Measurements from ENCODE around the gene ZNF766.
A peak's percentile ranks its signal among the peaks of the same experiment; 100 is the strongest.
"Not testable (repeated sequence)": the region's sequence is repeated elsewhere in the genome, so short reads cannot be mapped to it uniquely, and the experiment has no call there.

ZNF766 gene

GRCh38 chr19:52286256-52286655 lies 16.9 kb downstream of the ZNF766 start:
- Histone ChIP-seq H3K4me1 (ENCODE audit: control insufficient read depth in 1 of 2, insufficient read depth in 2 of 2, low read length in 2 of 2) (no peaks in the 10 kb centered on the region), H3K27me3 (ENCODE audit: low read depth, low read length) (no peaks in the 10 kb centered on the region), H3K36me3 (ENCODE audit: control insufficient read depth in 1 of 2, insufficient read depth in 2 of 2, low read length in 2 of 2) (peaks cover 39 to 85% of the 10 kb centered on the region in 2 donors), H3K4me3 (ENCODE audit: low read depth in 1 of 2, low read length in 2 of 2) (no peak overlapping the region), H3K27ac (ENCODE audit: low read length) (no peak overlapping the region), H3K9me3 (ENCODE audit: control insufficient read depth in 1 of 2, low read length in 2 of 2) (peaks cover 0 to 5% of the 10 kb centered on the region in 2 donors)

GRCh38 chr19:52291781-52292180 lies 22.4 kb downstream of the ZNF766 start:
- Histone ChIP-seq H3K27me3 (ENCODE audit: low read depth, low read length) (no peaks in the 10 kb centered on the region), H3K4me3 (ENCODE audit: low read depth in 1 of 2, low read length in 2 of 2) (no peak overlapping the region), H3K27ac (ENCODE audit: low read length) (no peak overlapping the region), H3K9me3 (ENCODE audit: control insufficient read depth in 1 of 2, low read length in 2 of 2) (peaks cover 0 to 5% of the 10 kb centered on the region in 2 donors), H3K36me3 (ENCODE audit: control insufficient read depth in 1 of 2, insufficient read depth in 2 of 2, low read length in 2 of 2) (peaks cover 13 to 43% of the 10 kb centered on the region in 2 donors), H3K4me1 (ENCODE audit: control insufficient read depth in 1 of 2, insufficient read depth in 2 of 2, low read length in 2 of 2) (no peaks in the 10 kb centered on the region)

- not testable (repeated sequence) for H3K27ac ChIP-seq (ENCODE audit: low read length); H3K27me3 ChIP-seq (ENCODE audit: low read depth, low read length); H3K4me3 ChIP-seq (ENCODE audit: low read depth in 1 of 2, low read length in 2 of 2); H3K4me1 ChIP-seq (ENCODE audit: control insufficient read depth in 1 of 2, insufficient read depth in 2 of 2, low read length in 2 of 2); H3K9me3 ChIP-seq (ENCODE audit: control insufficient read depth in 1 of 2, low read length in 2 of 2)
- H3K36me3 ChIP-seq (ENCODE audit: control insufficient read depth in 1 of 2, insufficient read depth in 2 of 2, low read length in 2 of 2), result peaks cover 13 to 33% of the 10 kb centered on the region in 2 donors
Observed at GRCh38 chr19:52292946-52293345, 23.6 kb downstream of the ZNF766 start.

- peaks cover 0 to 6% of the 10 kb centered on the region in 2 donors for H3K4me1 ChIP-seq (ENCODE audit: control insufficient read depth in 1 of 2, insufficient read depth in 2 of 2, low read length in 2 of 2)
- no peak overlapping the region for H3K27ac ChIP-seq (ENCODE audit: low read length)
- peaks cover 12 to 27% of the 10 kb centered on the region in 2 donors for H3K36me3 ChIP-seq (ENCODE audit: control insufficient read depth in 1 of 2, insufficient read depth in 2 of 2, low read length in 2 of 2)
- H3K9me3 ChIP-seq (ENCODE audit: control insufficient read depth in 1 of 2, low read length in 2 of 2), result peaks cover 0 to 5% of the 10 kb centered on the region in 2 donors
- H3K27me3 ChIP-seq (ENCODE audit: low read depth, low read length), result no peaks in the 10 kb centered on the region
- H3K4me3 ChIP-seq (ENCODE audit: low read depth in 1 of 2, low read length in 2 of 2), result peak overlapping the region; percentile 71 to 77
Observed at GRCh38 chr19:52296400-52296772, 27.0 kb downstream of the ZNF766 start.

GRCh38 chr19:52296773-52297600 lies 27.6 kb downstream of the ZNF766 start, which contains the start of gene ZNF480:
ZNF480 (plus strand) TSS chr19:52297169; CDS start chr19:52300413, 3,244 bp downstream.
- peak within 1 kb of the TSS; percentile 79 to 91 for H3K4me3 ChIP-seq (ENCODE audit: low read depth in 1 of 2, low read length in 2 of 2)
- H3K4me1 ChIP-seq (ENCODE audit: control insufficient read depth in 1 of 2, insufficient read depth in 2 of 2, low read length in 2 of 2), result peaks cover 0 to 6% of the 10 kb centered on the region in 2 donors
- peak within 1 kb of the TSS; percentile 97 for H3K27ac ChIP-seq (ENCODE audit: low read length)
- peaks cover 17 to 32% of the 10 kb centered on the region in 2 donors for H3K36me3 ChIP-seq (ENCODE audit: control insufficient read depth in 1 of 2, insufficient read depth in 2 of 2, low read length in 2 of 2)
- H3K27me3 ChIP-seq (ENCODE audit: low read depth, low read length), result no peaks in the 10 kb centered on the region
- H3K9me3 ChIP-seq (ENCODE audit: control insufficient read depth in 1 of 2, low read length in 2 of 2), result peaks cover 0 to 5% of the 10 kb centered on the region in 2 donors

GRCh38 chr19:52297601-52298364 lies 28.4 kb downstream of the ZNF766 start:
- peaks cover 0 to 6% of the 10 kb centered on the region in 2 donors for H3K4me1 ChIP-seq (ENCODE audit: control insufficient read depth in 1 of 2, insufficient read depth in 2 of 2, low read length in 2 of 2)
- peak overlapping the region; percentile 97 for H3K27ac ChIP-seq (ENCODE audit: low read length)
- no peaks in the 10 kb centered on the region for H3K27me3 ChIP-seq (ENCODE audit: low read depth, low read length)

GRCh38 chr19:52307275-52307674 lies 37.9 kb downstream of the ZNF766 start:
- no peak overlapping the region for H3K27ac ChIP-seq (ENCODE audit: low read length)
- no peaks in the 10 kb centered on the region for H3K4me1 ChIP-seq (ENCODE audit: control insufficient read depth in 1 of 2, insufficient read depth in 2 of 2, low read length in 2 of 2)
- no peaks in the 10 kb centered on the region for H3K27me3 ChIP-seq (ENCODE audit: low read depth, low read length)
- peak overlapping the region; percentile 19 to 56 for H3K4me3 ChIP-seq (ENCODE audit: low read depth in 1 of 2, low read length in 2 of 2)
- H3K9me3 ChIP-seq (ENCODE audit: control insufficient read depth in 1 of 2, low read length in 2 of 2), result peaks cover 39 to 73% of the 10 kb centered on the region in 2 donors
- peaks cover 22 to 90% of the 10 kb centered on the region in 2 donors for H3K36me3 ChIP-seq (ENCODE audit: control insufficient read depth in 1 of 2, insufficient read depth in 2 of 2, low read length in 2 of 2)

More at GRCh38 chr19:52297601-52298364, 28.4 kb downstream of the ZNF766 start:
- H3K9me3 ChIP-seq (ENCODE audit: control insufficient read depth in 1 of 2, low read length in 2 of 2), result peaks cover 4 to 10% of the 10 kb centered on the region in 2 donors
- peak overlapping the region; percentile 79 to 91 for H3K4me3 ChIP-seq (ENCODE audit: low read depth in 1 of 2, low read length in 2 of 2)
- H3K36me3 ChIP-seq (ENCODE audit: control insufficient read depth in 1 of 2, insufficient read depth in 2 of 2, low read length in 2 of 2), result peaks cover 23 to 37% of the 10 kb centered on the region in 2 donors

GRCh38 chr19:52322429-52322828 lies 53.0 kb downstream of the ZNF766 start:
- Histone ChIP-seq H3K9me3 (ENCODE audit: control insufficient read depth in 1 of 2, low read length in 2 of 2) (peaks cover 88 to 95% of the 10 kb centered on the region in 2 donors), H3K27ac (ENCODE audit: low read length) (no peak overlapping the region), H3K36me3 (ENCODE audit: control insufficient read depth in 1 of 2, insufficient read depth in 2 of 2, low read length in 2 of 2) (peaks cover 33 to 63% of the 10 kb centered on the region in 2 donors), H3K4me3 (ENCODE audit: low read depth in 1 of 2, low read length in 2 of 2) (peak overlapping the region; percentile 32 to 67), H3K4me1 (ENCODE audit: control insufficient read depth in 1 of 2, insufficient read depth in 2 of 2, low read length in 2 of 2) (no peaks in the 10 kb centered on the region), H3K27me3 (ENCODE audit: low read depth, low read length) (no peaks in the 10 kb centered on the region)

- Histone ChIP-seq H3K27ac (ENCODE audit: low read length) (no peak overlapping the region), H3K4me3 (ENCODE audit: low read depth in 1 of 2, low read length in 2 of 2) (peak overlapping the region in 1 of 2 donors; percentile 54), H3K4me1 (ENCODE audit: control insufficient read depth in 1 of 2, insufficient read depth in 2 of 2, low read length in 2 of 2) (peaks cover 0 to 3% of the 10 kb centered on the region in 2 donors), H3K9me3 (ENCODE audit: control insufficient read depth in 1 of 2, low read length in 2 of 2) (peaks cover 27 to 54% of the 10 kb centered on the region in 2 donors), H3K27me3 (ENCODE audit: low read depth, low read length) (no peaks in the 10 kb centered on the region), H3K36me3 (ENCODE audit: control insufficient read depth in 1 of 2, insufficient read depth in 2 of 2, low read length in 2 of 2) (no peaks in the 10 kb centered on the region)
Observed at GRCh38 chr19:52331757-52332156, 62.4 kb downstream of the ZNF766 start.

GRCh38 chr19:52335768-52336116 lies 66.4 kb downstream of the ZNF766 start:
- Histone ChIP-seq H3K36me3 (ENCODE audit: control insufficient read depth in 1 of 2, insufficient read depth in 2 of 2, low read length in 2 of 2) (no peaks in the 10 kb centered on the region), H3K9me3 (ENCODE audit: control insufficient read depth in 1 of 2, low read length in 2 of 2) (peaks cover 13 to 26% of the 10 kb centered on the region in 2 donors), H3K4me3 (ENCODE audit: low read depth in 1 of 2, low read length in 2 of 2) (peak overlapping the region; percentile 83 to 86), H3K27ac (ENCODE audit: low read length) (no peak overlapping the region), H3K27me3 (ENCODE audit: low read depth, low read length) (no peaks in the 10 kb centered on the region), H3K4me1 (ENCODE audit: control insufficient read depth in 1 of 2, insufficient read depth in 2 of 2, low read length in 2 of 2) (peaks cover 0 to 7% of the 10 kb centered on the region in 2 donors)

GRCh38 chr19:52336117-52336790 lies 66.9 kb downstream of the ZNF766 start, which contains the start of gene ZNF610:
ZNF610 (plus strand) TSS chr19:52336243; CDS start chr19:52349173, 12,930 bp downstream.
- Histone ChIP-seq H3K27ac (ENCODE audit: low read length) (peak within 1 kb of the TSS; percentile 84), H3K36me3 (ENCODE audit: control insufficient read depth in 1 of 2, insufficient read depth in 2 of 2, low read length in 2 of 2) (no peaks in the 10 kb centered on the region), H3K27me3 (ENCODE audit: low read depth, low read length) (no peaks in the 10 kb centered on the region), H3K4me1 (ENCODE audit: control insufficient read depth in 1 of 2, insufficient read depth in 2 of 2, low read length in 2 of 2) (peaks cover 0 to 7% of the 10 kb centered on the region in 2 donors), H3K4me3 (ENCODE audit: low read depth in 1 of 2, low read length in 2 of 2) (peak within 1 kb of the TSS; percentile 83 to 86), H3K9me3 (ENCODE audit: control insufficient read depth in 1 of 2, low read length in 2 of 2) (peaks cover 8 to 20% of the 10 kb centered on the region in 2 donors)

Measured in muscle layer of duodenum (tissue), 2 donors.